ENCODE data around the gene KCNJ3.

GRCh38 chr2:154827286-154827685, 128.8 kb downstream of the KCNJ3 start:
- TF ChIP-seq CTCF (IDR thresholded peaks at IDR 0.05) = no peak
- no peak for TF ChIP-seq REST (IDR thresholded peaks at IDR 0.05)
- no peak for TF ChIP-seq MYC (IDR thresholded peaks at IDR 0.05; ENCODE audit: borderline replicate concordance, low read length)
- TF ChIP-seq MAFK (IDR thresholded peaks at IDR 0.05; ENCODE audit: partially characterized antibody) = no peak
- no peak for TF ChIP-seq POLR2A (IDR thresholded peaks at IDR 0.05; ENCODE audit: low read length)
- TF ChIP-seq MAX (IDR thresholded peaks at IDR 0.05) = no peak
- no peak for TF ChIP-seq ZC3H11A (IDR thresholded peaks at IDR 0.05)
- no peak for TF ChIP-seq CBX2 (IDR thresholded peaks at IDR 0.05; ENCODE audit: borderline replicate concordance, low read depth)
- no peak for TF ChIP-seq CHD4 (IDR thresholded peaks at IDR 0.05; ENCODE audit: borderline replicate concordance)
- no peak for TF ChIP-seq BHLHE40 (IDR thresholded peaks at IDR 0.05; ENCODE audit: low read depth, low read length)
- no peak for TF ChIP-seq PBX3 (IDR thresholded peaks at IDR 0.05)
- TF ChIP-seq ELK1 (IDR thresholded peaks at IDR 0.05; ENCODE audit: low read depth, low read length) = no peak
